ENCODE results near the gene HERC2.

- TF ChIP-seq CTCF (IDR thresholded peaks at IDR 0.05; ENCODE audit: borderline replicate concordance, extremely low read depth, low read length, poor library complexity, severe bottlenecking): no peak
- no peak for TF ChIP-seq EZH2 (IDR thresholded peaks at IDR 0.05; ENCODE audit: borderline replicate concordance, low read depth, low read length, severe bottlenecking)
Measured at GRCh38 chr15:28147801-28148200, 174.2 kb downstream of the HERC2 start.

Data from DND-41 (cell line).